Measurements from ENCODE around the gene CDC73. TPM values are rescaled to one million over a fixed set of nuclear protein-coding genes. Genes with fewer than 3 reads are reported as not detected.
"Not testable (repeated sequence)": the region's sequence is repeated elsewhere in the genome, so short reads cannot be mapped to it uniquely, and the experiment has no call there.

CDC73 gene
- total RNA-seq, 1 experiment from 2014 or later: 15.2 TPM

GRCh38 chr1:193210996-193211395 lies 89.2 kb downstream of the CDC73 start:
- DNase-seq (ENCODE audit: low spot score): no peak
- in situ Hi-C loops (cut with HindIII; ENCODE audit: low sequenced_read_pairs): no loop called here

- DNase-seq (ENCODE audit: low spot score): no peak
- in situ Hi-C loops (cut with HindIII; ENCODE audit: low sequenced_read_pairs): no loop called here
Measured at GRCh38 chr1:193211539-193211938, 89.7 kb downstream of the CDC73 start.

- in situ Hi-C loops (cut with HindIII; ENCODE audit: low sequenced_read_pairs): no loop called here
Measured at GRCh38 chr1:193212637-193213036, 90.8 kb downstream of the CDC73 start.

GRCh38 chr1:193213998-193214397 lies 92.2 kb downstream of the CDC73 start:
- in situ Hi-C loops (cut with HindIII; ENCODE audit: low sequenced_read_pairs): no loop called here
- DNase-seq (ENCODE audit: low spot score): no peak

More at GRCh38 chr1:193212637-193213036, 90.8 kb downstream of the CDC73 start:
- DNase-seq (ENCODE audit: low spot score): no peak

- in situ Hi-C loops (cut with HindIII; ENCODE audit: low sequenced_read_pairs): no loop called here
- no peak for DNase-seq (ENCODE audit: low spot score)
Measured at GRCh38 chr1:193216920-193217319, 95.1 kb downstream of the CDC73 start.

- in situ Hi-C loops (cut with HindIII; ENCODE audit: low sequenced_read_pairs): no loop called here
- DNase-seq (ENCODE audit: low spot score): no peak
Measured at GRCh38 chr1:193219391-193219790, 97.6 kb downstream of the CDC73 start.

- DNase-seq (ENCODE audit: low spot score): peak; percentile 37
- in situ Hi-C loops (cut with HindIII; ENCODE audit: low sequenced_read_pairs): no loop called here
Measured at GRCh38 chr1:193221651-193222050, 99.8 kb downstream of the CDC73 start.

GRCh38 chr1:193222056-193222615 lies 100.3 kb downstream of the CDC73 start:
- peak; percentile 3 for DNase-seq (ENCODE audit: low spot score)
- in situ Hi-C loops (cut with HindIII; ENCODE audit: low sequenced_read_pairs): no loop called here

GRCh38 chr1:193229136-193229535 lies 107.3 kb downstream of the CDC73 start:
- no peak for DNase-seq (ENCODE audit: low spot score)
- in situ Hi-C loops (cut with HindIII; ENCODE audit: low sequenced_read_pairs): no loop called here

- in situ Hi-C loops (cut with HindIII; ENCODE audit: low sequenced_read_pairs); DNase-seq (ENCODE audit: low spot score): not testable (repeated sequence)
Measured at GRCh38 chr1:193231146-193231545, 109.3 kb downstream of the CDC73 start.

- in situ Hi-C loops (cut with HindIII; ENCODE audit: low sequenced_read_pairs): no loop called here
- DNase-seq (ENCODE audit: low spot score): no peak
Measured at GRCh38 chr1:193234530-193234929, 112.7 kb downstream of the CDC73 start.

- DNase-seq (ENCODE audit: low spot score): no peak
- in situ Hi-C loops (cut with HindIII; ENCODE audit: low sequenced_read_pairs): no loop called here
Measured at GRCh38 chr1:193237381-193237978, 115.6 kb downstream of the CDC73 start.

GRCh38 chr1:193240609-193241008 lies 118.8 kb downstream of the CDC73 start:
- DNase-seq (ENCODE audit: low spot score): no peak

GRCh38 chr1:193241132-193241827 lies 119.4 kb downstream of the CDC73 start:
- in situ Hi-C loops (cut with HindIII; ENCODE audit: low sequenced_read_pairs): no loop called here
- DNase-seq (ENCODE audit: low spot score): no peak

More at GRCh38 chr1:193240609-193241008, 118.8 kb downstream of the CDC73 start:
- in situ Hi-C loops (cut with HindIII; ENCODE audit: low sequenced_read_pairs): no loop called here

GRCh38 chr1:193242000-193242399 lies 120.2 kb downstream of the CDC73 start:
- in situ Hi-C loops (cut with HindIII; ENCODE audit: low sequenced_read_pairs): no loop called here
- no peak for DNase-seq (ENCODE audit: low spot score)

GRCh38 chr1:193249187-193249586 lies 127.4 kb downstream of the CDC73 start:
- in situ Hi-C loops (cut with HindIII; ENCODE audit: low sequenced_read_pairs): no loop called here
- no peak for DNase-seq (ENCODE audit: low spot score)

GRCh38 chr1:193251950-193252349 lies 130.1 kb downstream of the CDC73 start:
- in situ Hi-C loops (cut with HindIII; ENCODE audit: low sequenced_read_pairs): no loop called here
- DNase-seq (ENCODE audit: low spot score): no peak

- no peak for DNase-seq (ENCODE audit: low spot score)
- in situ Hi-C loops (cut with HindIII; ENCODE audit: low sequenced_read_pairs): no loop called here
Measured at GRCh38 chr1:193256019-193256418, 134.2 kb downstream of the CDC73 start.

GRCh38 chr1:193259636-193260035 lies 137.8 kb downstream of the CDC73 start:
- in situ Hi-C loops (cut with HindIII; ENCODE audit: low sequenced_read_pairs): no loop called here
- no peak for DNase-seq (ENCODE audit: low spot score)

GRCh38 chr1:193260056-193260745 lies 138.4 kb downstream of the CDC73 start:
- in situ Hi-C loops (cut with HindIII; ENCODE audit: low sequenced_read_pairs): no loop called here
- no peak for DNase-seq (ENCODE audit: low spot score)

All from G401 (cell line).